NCI-H146 treated with DMSO at 0.1 percent for 48 hours (cell line): ENCODE results near the gene FGGY.
"Not testable (repeated sequence)": the region's sequence is repeated elsewhere in the genome, so short reads cannot be mapped to it uniquely, and the experiment has no call there.

Experiments used
- DNase-seq: peaks from one replicate; lab custom pipeline; 2025; ENCODE audit not compliant: unreplicated experiment; lab: John Stamatoyannopoulos, UW

Gene FGGY

DNA sequence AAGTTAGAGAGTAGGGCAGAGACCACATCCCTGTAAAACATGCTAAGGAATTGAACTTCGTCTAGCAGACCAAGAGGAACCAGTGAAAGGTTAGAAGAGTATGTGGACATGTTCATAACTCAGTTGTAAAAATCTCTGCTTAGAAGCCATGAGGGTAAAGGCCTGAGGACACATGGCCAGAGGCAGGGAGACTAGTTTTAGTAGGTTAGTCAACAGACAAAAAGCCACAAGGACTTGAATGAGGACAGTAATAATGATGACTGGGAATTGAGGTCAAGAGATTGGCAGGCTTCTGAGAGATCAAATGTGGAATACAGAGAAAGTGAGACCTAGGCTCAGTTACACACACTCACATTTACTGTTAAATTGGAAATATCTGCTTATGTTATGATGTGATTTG, 312.4 kb downstream of the FGGY start:
- DNase-seq, result no peak

DNA sequence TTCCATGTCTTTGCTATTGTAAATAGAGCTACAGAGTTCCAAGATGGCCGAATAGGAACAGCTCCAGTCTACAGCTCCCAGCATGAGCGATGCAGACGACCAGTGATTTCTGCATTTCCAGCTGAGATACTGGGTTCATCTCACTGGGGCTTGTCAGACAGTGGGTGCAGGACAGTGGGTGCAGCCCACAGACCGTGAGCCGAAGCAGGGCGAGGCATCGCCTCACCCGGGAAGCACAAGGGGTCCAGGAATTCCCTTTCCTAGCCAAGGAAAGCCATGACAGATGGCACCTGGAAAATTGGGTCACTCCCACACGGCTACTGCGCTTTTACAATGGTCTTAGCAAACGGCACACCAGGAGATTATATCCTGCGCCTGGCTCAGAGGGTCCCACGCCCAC, 313.6 kb downstream of the FGGY start:
- not testable (repeated sequence) for DNase-seq

DNA sequence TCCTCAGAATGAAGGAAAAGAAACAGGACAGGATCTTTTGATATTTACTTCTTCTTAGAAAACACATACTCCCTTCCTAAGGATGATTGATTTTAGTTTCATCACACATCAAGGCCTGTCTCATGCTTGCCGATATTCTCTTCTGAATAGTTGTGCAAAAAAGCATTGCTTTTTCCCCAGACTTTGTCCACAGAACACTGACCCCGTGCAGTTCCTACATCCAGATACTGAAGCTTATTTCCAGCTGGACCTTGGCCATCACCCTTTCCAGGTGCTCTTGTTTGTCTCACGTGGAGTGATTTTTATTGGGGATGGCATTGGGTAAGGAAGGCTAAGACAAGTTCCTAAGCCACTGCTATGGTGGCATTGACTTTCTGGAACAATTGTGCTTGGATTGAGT, 320.5 kb downstream of the FGGY start:
- DNase-seq, result no peak

DNA sequence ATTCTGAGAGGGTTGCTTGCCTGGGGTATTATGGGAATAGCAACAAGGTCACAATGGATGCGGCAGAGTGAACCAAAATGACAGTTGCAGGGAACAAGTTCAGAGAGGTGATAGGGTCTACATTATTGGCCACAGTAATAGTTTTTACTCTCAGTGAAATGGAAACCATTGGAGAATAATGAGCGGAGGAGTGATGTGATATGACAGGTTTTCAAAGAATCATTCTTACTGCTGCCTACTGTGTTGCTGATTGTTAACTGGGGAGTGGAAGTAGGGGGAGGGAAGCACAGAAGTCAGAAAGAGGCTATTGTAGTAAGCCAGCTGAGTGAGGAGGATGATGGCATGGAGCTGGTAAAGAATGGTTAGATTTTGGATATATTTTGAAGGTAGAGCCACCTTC, 322.7 kb downstream of the FGGY start:
- no peak for DNase-seq

DNA sequence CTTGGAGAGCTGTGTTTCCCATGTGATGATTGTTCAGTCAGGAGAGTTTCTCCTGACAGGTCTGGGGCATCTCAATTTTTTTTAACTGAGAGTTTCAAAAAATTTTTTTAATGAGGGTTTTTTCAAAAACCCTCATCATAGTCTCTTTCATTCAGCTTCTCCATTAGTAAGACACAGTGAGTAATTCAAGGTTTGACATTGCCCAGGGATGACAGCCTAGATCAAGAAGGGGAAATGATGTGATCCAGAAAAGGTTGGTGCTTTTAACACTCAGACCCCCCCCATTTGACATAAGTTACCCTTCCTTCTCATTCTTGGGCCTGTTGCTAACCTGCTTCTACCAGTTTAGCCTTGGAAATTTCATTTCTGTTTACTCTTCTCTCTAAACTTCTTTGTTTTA, 328.5 kb downstream of the FGGY start:
- DNase-seq, result no peak

DNA sequence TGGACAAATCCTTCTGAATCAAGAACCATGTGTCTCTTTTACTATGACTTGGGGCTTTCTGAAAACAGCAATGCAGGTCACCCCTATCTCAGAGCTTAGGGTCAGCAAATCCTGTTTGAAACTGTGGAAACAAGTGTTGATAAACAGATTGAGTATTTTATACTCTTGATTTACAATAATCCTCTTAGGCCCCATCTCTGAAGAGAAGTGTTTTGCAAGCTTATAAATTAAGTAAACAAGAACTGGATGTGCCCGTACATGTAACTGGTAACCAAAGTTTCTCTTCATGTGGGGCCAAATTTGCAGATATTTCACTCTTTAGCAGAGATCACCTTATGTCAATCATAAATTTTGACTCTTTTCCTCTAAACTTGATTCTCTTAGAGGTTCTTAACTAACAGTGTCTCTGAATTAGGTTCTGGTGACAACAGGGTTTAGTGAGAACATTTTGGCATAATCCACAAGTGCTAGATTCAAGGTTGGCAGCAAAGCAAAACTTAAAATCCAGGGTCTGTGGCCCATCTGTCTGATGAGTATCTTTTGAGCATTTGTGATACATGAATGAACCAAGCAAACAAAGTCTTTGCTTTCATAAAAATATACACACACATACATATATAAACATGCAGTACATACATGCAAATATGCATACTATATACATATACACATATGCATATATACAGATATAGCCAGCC, 334.8 kb downstream of the FGGY start:
- DNase-seq, result no peak

DNA sequence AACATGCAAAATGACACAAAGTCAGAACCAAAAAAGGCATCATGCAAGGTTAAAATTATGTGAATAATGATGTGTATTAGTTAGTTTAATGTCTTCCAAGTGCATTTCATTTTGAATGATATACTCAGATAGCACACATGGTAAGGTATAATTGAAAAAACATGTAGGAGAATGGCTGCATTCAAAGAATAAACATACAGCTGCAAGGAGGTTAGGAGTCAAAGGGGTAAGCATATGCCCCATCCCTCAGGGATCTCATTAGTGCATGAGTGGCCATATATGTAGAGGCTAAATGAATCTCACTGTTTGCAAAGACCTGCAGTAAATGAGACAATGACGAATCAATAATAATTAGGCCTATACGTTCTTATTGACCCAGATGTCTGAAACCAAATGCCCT, 338.2 kb downstream of the FGGY start:
- DNase-seq, result peak; percentile 69

DNA sequence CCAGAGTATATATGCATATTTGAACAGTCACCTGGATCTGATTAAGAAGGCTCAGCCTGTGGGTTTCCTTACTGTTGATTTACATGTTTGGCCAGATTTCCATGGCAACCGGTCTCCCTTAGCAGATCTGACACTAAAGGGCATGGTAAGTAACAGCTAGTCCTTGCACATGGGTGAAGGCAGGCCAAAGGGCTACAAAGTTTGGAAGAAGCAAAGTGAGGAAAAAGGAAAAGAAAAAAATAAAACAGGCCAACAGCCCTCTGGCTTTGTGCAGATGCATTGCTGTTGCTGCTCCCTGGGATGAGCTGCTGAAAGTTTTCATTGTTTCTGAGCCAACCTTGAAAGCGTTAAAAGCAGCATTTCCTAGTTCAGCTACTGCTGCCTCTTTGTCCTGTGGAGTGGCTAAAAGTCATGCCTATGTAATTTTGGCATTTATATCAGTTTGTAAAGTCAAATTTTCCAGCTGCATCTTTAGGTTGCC, 341.4 kb downstream of the FGGY start:
- DNase-seq, result no peak

DNA sequence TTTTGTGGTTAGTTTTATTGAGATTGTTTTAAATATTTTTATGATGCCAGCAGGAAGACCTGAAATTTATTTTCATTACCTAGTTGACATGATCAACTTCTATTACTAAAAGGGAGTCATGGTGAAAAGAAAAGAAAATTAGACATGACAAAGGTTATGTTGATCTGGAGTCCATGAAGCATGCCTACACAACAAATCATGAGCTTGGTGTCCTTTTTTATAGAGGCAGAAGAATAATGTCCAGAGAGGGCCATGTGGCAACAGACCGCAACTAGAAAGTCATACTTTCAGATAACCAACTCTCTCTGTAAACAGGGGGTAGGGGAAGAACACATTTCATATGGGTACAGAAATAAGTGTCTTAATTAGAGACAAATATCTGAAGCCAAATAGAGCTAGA, 342.4 kb downstream of the FGGY start:
- DNase-seq, result no peak

DNA sequence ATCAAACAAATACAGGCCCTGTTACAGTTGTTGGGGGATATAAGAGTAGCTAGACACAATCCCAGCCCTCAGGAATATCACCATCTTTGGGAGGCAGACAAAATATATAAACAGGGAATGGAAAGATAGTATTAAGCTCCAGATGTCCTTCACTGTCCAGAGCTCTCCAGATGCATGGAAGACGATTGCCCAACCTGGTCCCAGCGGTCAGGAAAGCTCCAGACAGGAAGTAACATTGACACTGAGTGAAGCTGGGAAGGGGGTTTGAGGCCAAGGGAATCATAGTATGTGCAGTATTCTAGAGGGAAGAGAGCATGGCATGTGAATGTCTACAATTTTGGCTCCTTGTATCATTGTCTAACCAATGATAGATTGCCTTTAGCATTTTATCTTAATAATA, 344.0 kb downstream of the FGGY start:
- DNase-seq, result no peak

DNA sequence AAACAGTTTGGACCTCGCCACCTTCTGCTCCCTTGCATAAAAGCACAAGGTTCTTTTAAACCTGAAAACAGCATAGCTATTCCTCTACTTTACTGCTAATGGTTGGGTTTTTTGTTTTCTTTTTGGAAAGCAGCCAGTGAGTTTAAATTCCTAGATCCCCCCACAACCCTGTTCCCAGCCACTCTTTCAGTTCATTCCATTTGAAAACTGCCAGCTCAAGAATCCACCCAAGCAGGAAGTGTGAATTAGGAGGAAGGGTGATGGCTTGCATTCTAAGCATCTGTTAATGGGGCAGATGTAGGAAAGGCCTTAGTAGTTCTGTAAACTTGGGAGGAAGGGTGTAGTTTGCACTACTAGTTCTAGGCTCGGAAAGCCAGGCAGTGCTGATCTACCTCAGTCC, 344.9 kb downstream of the FGGY start:
- no peak for DNase-seq

DNA sequence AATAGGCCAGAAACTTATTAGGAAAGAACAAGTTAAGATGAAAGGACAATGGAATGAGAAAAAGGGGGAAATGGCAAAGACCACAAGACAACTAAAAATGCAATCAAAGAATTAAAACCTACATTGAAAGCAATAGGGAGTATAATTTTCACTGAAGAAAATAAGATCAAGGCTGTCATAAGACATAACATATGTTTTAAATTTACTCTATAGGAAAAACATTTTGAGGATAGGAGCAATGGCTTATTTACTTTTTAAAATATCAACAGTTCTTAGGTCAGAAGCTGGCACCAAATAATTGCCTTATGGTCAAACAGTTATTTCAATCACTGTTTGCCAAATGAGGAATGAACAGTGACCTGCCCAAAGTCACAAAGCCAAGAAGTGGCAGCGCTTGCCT, 346.6 kb downstream of the FGGY start:
- DNase-seq, result no peak

DNA sequence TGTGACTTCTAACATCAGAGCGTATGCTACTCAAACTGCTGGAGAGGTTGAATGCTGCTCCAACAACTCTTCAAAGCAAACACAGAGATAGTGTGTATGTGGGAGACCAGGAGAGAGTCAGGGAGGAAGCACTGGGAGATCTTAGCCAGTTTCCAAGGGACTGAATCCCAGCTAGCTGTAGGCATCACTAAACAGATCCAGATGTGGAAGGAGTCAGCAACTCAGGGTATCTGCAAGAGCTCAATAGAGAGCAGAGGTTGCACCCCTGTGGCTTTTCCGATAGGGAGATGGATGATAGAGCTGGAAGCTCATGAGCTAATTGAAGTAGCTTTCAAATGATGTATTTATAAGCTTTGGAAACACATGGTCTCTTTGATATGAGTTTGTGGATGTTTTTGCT, 349.0 kb downstream of the FGGY start:
- DNase-seq, result no peak

DNA sequence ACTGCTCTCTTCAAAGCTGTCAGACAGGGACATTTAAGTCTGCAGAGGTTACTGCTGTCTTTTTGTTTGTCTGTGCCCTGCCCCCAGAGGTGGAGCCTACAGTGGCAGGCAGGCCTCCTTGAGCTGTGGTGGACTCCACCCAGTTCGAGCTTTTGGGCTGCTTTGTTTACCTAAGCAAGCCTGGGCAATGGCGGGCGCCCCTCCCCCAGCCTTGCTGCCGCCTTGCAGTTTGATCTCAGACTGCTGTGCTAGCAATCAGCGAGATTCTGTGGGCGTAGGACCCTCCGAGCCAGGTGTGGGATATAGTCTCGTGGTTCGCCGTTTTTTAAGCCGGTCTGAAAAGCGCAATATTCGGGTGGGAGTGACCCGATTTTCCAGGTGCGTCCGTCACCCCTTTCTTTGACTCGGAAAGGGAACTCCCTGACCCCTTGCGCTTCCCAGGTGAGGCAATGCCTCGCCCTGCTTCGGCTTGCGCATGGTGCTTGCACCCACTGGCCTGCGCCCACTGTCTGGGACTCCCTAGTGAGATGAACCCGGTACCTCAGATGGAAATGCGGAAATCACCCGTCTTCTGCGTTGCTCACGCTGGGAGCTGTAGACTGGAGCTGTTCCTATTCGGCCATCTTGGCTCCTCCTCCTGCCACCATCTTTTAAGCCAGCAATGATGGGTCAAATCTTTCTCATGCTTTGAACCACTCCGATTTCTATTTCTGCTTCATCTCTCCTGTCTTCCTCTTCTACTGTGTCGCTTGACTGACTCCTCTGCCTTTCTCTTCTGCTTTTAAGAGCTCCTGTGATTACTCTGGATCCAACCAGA, 356.5 kb downstream of the FGGY start:
- DNase-seq, result not testable (repeated sequence)

DNA sequence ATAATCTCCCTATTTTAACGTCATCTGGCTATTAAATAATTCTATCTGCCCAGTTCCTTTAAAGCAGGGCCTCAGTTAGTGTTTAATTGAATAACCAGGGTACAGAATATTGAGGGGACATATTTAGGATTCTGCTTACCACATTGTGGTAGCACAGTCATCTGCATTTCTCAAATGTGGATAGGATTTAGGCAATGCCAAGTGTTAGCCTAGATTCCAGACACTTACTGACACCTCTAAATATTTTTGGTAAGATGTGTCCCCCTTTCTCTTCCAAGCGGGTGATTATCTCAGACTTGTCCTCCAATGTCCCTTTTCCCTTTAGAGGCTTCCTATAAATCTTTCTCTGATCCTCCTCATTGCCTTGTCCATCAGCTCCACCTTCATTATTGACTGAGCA, 357.1 kb downstream of the FGGY start:
- no peak for DNase-seq

DNA sequence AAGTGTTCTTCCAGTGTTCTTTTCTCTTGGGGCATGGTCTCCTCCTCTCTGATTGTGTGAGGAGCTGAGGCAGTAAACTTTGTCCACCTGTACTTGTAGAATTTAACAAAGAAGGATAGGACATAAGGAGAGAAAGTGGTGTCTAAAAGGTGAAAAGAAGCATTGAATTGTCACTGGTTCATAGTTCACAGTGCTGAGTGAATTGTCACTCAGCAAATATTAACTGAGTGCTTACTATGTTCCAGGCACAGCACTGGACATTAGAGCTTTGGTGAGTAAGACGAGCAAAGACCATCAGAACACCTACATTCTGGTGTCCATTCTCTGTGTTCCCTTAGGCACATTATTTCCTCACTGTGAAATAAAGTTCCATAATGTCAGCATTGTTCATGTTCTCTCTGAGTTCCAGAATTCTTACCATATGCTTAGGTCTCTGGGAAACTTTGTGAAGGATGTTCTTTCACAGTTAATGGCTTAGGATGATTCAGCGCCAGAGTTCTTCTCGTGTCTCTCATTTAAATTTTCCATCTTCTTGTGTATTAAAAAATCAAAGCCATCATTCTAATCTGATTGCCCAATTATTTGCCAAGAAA, 361.1 kb downstream of the FGGY start:
- no peak for DNase-seq

DNA sequence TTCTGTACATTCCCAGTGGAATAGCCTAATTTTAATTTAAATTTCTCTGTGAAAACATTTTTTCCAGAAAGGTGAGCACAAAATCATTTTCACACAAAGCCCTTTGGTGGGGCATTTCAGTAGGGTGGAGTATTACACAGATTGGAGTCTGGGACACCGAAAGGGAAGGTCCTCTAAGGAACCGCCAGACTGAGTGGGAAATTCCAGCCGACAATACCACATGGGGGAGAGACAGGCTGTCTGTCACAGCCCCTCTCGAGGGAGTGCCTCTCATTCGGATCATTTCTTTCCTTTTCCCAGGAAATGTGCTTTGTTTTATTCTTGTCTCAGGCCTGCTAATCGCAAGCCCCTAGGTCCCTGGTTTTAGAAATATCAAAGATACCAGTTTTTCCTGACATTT, 367.3 kb downstream of the FGGY start:
- no peak for DNase-seq

DNA sequence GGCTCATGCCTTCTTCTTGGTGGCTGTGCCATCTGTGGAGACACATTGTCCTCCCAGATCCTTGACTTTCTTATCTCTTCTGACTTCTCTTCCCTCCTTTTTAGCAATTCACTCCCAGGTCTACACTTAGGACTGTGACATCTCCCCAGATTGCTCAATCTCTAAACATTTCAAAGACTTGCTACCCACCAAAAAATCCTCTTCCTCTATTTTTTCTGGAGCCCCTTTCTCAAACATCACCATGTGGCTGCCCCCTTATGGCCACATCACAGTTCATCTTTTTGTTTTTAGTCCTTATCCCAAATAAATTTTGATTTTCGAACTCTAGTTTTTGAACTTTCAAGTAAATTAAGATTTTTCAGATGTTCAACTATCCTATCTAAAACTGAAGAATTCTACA, 369.2 kb downstream of the FGGY start:
- no peak for DNase-seq

DNA sequence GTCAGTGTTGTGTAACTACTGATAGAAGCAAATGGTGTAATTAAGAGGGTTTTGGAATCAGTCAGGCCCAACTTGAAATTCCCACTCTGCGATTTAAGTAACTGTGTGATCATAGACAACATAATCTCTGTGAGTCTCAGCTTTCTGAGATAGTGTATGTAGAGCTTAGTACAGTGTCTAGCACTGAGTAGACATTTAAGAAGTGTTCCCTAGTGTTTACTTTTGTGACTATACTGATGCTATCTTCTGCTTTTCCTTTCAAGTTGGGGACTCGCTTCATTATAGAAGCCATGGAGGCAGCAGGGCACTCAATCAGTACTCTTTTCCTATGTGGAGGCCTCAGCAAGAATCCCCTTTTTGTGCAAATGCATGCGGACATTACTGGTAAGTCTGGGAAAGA, 370.1 kb downstream of the FGGY start:
- DNase-seq, result no peak

DNA sequence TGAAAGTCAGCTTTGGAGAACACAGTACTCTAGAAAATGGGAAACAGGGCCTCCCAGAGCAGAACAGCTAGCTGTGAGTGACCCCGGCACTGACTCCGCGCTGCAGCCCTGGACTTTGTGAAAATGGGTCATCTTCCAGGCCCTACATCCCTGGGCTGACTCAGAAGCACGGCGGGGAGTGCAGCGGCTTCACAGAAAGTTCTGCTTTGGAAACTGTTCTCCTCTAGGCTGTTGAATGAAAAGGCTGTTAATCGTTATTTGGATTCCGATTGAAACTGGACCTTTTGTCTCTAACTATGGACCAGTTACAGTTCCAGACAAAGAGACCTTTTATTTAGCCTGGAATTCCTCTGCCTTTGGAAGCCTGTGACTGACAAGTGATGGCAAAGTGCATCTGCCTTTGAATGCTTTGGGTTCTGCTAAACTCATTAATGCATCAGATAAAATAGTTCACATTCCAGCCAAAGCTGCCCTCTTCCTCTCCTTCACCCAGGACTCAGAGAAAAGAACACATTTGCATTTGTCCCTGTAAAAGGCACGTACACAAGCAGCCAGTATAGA, 372.9 kb downstream of the FGGY start:
- DNase-seq, result no peak

DNA sequence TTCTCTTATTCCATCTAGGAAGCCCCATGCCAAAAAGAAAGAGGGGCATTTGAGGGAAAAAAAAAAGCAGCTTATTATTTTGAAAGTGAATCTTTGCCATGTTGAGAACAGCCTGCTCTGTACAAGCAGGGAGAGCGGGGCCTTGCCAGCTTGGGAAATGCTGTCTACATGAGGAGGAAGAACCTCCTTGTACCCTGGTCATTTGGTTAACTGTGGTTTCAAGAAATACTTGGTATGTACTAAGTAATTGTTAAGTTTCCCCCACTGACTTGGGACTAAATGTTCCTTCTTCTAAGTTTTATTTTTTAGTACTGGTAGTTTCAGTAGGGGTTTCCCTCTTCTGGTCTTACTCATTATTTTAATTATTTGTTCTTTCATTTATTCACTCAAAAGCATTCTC, 373.8 kb downstream of the FGGY start:
- DNase-seq, result no peak
